ENCODE measurements around the gene CALCOCO2.
"Not testable (repeated sequence)": the region's sequence is repeated elsewhere in the genome, so short reads cannot be mapped to it uniquely, and the experiment has no call there.

The CALCOCO2 gene

DNA sequence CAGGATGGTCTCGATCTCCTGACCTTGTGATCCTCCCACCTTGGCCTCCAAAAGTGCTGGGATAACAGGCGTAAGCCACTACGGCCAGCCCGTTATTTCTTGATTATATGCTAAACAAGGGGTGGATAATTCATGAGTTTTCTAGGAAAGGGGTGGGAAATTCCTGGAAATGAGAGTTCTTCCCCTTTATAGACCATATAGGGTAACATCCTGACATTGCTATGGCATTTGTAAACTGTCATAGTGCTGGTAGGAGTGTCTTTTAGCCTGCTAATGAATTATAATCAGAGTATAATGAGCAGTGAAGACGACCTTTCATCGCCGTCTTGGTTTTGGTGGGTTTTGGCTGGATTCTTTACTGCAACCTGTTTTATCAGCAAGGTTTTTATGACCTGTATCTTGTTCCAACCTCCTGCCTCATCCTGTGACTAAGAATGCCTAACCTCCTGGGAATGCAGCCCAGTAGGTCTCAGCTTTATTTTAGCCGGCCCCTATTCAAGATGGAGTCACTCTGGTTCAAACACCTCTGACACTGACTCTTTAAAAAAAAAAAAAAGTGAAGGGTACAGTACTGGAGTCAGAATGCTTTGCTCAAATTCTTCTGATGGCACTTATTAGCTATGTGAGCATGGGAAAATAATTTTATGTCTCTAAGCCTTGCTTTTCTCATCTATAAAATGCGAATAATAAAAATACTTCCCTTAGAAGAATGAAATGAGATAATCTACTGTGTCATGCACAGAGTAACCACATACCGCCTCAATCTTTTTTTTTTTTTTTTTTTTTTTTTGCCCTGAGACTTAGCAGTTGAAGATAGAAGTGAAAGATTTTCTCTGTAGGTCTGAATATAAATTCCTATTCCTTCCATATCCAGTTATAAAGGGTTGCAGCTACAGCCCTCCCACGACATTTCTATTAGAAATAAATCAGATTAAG lies 5.1 kb upstream of the CALCOCO2 start:
- DNase-seq = no peak

DNA sequence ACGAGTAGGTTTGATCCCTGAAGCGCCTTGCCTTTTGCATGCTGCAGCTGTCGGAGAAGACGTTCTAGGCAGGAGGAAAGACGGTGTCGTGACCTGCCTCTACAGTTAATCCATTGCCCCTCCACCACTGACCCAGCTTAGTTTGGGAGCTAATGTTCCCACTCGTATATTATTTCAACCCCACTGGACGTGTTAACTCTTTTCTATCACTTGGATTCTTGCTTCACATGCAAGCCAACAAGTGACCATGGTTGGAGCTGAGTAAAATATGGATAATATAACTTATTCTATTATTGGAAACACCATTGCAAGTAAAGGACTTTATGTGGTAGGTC lies 681 bp downstream of the CALCOCO2 start:
- DNase-seq = no peak

DNA sequence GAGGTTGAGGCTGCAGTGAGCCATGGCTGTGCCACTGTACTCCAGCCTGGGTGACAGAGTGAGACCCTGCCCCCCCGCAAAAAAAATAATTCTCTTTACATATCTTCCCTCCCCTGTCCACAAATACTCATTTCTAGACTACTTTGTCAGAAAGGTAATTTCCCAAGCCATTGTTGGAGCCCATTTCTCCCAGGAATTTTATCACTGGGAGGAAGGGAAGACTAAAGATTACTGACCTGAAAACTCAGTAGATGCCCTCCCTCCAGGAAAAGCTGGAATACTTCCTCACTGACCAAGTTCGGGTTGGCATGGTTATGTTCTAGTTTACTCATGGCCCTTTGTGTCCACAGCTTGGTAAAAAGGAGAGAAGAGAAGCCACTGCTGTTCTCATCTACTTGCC lies 4.1 kb downstream of the CALCOCO2 start:
- DNase-seq = no peak

DNA sequence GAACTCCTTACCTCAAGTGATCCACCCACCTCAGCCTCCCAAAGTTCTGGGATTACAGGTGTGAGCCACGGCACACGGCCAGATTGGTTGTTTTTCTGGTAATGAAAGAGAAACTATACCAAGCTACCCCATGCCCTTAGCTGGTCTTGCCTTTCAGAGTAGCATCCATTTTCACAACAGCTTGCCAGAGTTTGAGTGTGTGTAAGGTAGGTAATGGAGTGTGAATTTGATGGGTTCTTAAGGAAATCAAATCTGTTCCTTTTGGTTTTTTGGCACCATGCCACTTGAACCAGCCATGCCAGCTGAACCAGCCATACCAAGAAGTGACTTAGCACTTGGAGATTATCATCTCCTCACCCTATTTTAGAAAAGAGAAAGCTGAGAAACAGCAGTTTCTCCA lies 5.1 kb downstream of the CALCOCO2 start:
- DNase-seq = no peak

- DNase-seq = not testable (repeated sequence)
These were observed 6.6 kb downstream of the CALCOCO2 start for GRCh38 chr17:48837458-48837857.

DNA sequence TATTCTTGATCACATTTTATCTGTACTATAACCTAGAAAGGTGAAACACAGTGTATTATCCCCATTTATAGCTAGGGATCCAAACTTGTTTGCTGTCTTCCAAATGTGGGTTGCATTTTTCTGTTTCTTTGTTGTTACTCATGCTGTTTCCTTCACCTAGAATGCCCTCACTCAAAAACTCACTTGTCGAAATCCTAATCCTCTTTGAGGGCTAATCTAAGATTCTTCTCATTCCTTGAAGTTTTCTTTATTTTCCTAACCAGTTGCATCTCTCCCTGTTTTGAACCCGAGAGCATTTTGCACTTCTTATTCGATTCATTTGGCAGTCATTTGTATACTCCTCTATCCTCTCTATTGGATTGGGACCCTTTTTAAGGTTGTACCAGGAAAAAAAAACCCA lies 9.6 kb downstream of the CALCOCO2 start:
- DNase-seq = no peak

GRCh38 chr17:48841395-48841831 lies 10.6 kb downstream of the CALCOCO2 start:
- DNase-seq = no peak

DNA sequence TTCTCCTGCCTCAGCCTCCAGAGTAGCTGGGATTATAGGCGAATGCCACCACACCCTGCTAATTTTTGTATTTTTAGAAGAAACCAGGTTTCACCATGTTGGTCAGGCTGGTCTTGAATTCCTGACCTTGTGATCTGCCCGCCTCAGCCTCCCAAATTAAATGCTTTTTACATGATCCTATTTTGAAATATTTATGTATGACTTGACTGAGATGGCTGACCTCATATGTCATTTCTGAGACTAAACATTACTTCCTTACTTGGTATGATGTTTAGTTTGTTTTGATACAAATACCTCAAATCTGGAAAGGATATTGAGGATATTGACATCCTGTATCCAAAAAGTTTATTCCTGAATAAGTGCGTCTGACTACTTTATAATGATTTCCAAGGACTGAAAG lies 11.9 kb downstream of the CALCOCO2 start:
- no peak for DNase-seq

DNA sequence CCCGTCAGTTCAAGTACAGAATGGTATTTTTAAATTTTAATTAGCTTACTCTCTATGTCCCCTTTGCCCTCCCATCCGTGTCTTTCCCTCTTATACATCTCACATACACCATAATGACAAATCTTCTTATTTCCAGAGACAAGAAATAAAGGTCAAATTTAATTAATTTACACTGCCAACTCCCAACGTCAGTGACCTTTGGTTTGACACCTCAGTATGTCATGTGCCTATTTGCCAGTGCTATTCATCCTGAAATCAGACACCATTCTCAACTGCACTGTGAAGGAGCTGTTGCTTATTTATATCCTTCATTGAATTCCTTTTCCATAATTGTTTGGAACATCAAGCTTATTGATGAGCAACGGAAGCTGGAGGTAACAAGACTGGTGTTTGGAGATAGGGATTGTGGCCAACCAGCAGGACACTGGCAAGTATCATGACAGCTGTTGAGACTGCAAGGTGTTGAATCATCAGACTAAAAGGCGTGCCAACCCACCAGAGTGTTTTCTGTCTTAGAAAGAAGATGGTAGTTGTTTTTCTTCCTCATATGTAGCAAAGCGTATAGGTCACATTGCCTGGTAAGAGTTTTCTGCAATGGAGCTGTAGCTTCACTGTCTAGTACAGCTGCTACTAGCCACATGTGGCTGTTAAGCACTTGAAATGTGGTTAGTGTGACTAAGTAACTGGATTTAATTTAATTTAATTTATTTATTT lies 12.5 kb downstream of the CALCOCO2 start:
- no peak for DNase-seq

DNA sequence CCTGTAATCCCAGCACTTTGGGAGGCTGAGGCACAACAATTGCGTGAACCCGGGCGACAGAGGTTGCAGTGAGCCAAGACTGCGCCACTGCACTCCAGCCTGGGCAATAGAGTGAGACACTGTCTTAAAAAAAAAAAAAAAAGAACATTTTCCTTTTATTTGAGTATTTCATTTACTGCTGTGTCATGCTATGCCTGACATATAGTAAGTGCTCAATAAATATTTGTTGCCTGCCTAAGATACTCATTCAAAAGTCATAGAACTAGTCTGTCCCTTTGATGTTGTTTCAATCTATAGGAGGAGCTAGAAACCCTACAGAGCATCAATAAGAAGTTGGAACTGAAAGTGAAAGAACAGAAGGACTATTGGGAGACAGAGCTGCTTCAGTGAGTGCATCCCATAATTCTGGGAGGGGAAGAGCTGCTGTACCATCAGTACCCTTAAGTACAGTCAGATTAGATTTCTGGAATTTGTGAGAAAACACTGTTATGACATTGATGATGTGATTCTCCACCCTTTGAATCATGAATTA lies 20.0 kb downstream of the CALCOCO2 start:
- DNase-seq = no peak

- no peak for DNase-seq
These were observed 24.1 kb downstream of the CALCOCO2 start for GRCh38 chr17:48854774-48855476.

- DNase-seq = no peak
These were observed 25.4 kb downstream of the CALCOCO2 start for GRCh38 chr17:48856122-48856821.

GRCh38 chr17:48860034-48860433 lies 29.2 kb downstream of the CALCOCO2 start:
- DNase-seq = no peak

DNA sequence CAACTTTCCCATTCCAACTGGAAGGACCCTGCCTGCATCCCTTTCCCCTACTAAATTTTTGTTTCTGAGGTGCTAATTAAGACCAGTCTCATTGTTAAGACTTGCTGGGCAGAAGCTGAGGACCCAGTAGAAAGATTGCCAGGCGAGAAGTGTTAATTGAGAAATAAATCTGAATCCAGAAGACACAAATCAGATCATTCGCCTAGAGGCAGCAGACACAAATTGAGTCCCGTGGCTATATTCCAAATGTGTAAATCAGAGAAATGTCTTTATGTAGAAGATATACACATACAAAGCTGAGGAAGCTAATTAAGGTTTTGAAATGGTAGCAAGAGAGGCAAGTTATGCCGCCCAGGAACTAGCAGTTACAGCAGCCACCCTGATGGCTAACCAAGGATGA lies 29.6 kb downstream of the CALCOCO2 start:
- DNase-seq = no peak

DNA sequence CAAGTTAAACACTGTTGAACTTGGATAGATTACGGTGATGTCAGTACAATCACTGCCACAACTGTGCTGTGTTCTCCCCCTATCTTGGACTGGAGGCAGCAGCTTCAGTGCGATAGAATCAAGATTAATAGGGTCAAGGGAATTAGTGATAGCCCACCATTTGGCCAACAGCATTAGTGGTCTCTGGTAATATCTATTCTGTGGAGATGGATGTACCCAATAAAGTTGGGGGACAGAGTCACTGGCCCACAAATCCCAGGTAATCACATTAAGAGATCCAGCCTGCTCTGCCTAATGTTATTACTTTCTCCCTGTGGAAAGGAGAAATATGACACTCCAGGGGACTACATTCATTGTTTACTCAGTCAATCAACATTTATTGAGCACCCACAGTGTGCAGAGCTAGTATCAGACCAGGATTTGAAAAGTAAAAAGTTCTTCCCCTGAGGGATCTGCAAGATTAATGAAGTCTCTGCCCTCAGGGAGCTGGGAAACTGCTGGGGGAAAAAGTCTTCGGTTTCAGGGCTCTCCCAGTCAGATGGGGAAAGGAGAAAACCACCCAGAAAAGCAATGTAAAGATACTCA lies 38.2 kb downstream of the CALCOCO2 start:
- no peak for DNase-seq

DNA sequence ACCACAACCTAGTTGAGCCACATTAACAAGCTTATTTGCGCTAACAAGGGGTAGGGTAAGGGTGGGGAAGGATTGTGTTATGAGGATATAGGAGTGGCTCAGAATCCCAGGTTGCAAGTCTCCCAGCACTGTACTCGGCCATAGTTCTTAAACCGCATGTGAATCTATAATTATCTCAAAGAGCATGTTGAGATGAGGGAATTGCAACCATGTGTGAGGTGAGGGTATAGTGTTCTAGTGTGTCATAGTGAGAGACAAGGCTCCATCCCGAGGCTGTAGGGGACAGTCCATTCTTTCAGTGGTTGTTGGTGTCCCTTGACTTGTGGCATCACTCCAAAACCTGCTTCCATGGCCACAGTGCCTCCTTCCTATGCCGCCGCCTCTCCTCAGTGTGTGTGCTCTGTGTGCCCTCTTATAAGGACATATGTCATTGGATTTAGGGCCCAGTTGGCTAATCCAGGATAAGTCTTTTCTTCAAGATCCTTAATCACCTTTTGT lies 39.0 kb downstream of the CALCOCO2 start:
- DNase-seq = no peak

- no peak for DNase-seq
These were observed 40.3 kb downstream of the CALCOCO2 start for GRCh38 chr17:48871035-48871550.

DNA sequence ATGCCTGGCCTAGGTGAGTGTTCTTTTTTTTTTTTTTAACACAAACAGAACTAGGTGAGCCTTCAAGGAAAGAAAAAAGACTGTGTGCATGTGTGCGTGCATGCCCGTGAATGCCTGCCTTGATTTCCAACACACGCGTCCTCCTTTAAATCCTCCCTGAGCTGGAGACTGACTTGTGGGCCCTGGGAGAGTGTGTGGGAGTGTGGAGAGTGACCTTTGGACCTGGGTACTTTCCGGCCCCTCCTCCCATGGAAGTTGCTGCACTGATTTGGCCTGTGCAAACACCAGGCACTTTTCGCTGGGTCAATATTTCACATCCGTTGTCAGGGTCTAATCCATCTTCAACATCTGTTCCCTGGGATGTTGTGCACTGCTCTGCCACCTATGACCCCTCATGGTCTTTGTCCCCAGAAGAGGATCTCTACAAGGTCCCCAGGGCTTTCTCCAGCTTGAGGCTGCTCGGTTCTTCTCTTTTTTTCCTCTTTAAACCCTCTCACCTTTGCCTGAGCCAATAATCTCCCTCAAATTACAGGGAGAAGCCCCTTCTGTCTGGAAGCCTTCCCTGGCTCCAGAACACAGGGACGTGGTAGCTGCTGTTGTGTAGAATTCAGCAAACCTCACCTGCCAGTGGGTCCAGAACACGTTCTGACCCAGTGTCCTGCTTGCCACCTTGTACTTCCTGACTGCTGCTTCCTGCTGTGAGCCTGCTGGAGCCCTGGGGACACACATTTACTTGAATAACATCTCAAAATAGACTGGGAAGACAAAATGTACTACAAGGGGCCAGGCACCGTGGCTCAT lies 40.9 kb downstream of the CALCOCO2 start:
- DNase-seq = no peak

- DNase-seq = not testable (repeated sequence)
These were observed 41.6 kb downstream of the CALCOCO2 start for GRCh38 chr17:48872409-48872808.

GRCh38 chr17:48873209-48873608 lies 42.4 kb downstream of the CALCOCO2 start:
- DNase-seq = no peak
